ENCODE measurements around the gene GPR148. TPM values are rescaled to one million over a fixed set of nuclear protein-coding genes. Genes with fewer than 3 reads are reported as not detected.

Gene GPR148
- total RNA-seq, 1 donor from 2014 or later, result not detected

- Histone ChIP-seq H3K4me1 (no peaks in the 10 kb centered on the region), H3K4me3 (no peak overlapping the region), H3K9me3 (no peaks in the 10 kb centered on the region), H3K27me3 (ENCODE audit: low read depth) (no peaks in the 10 kb centered on the region), H3K36me3 (no peaks in the 10 kb centered on the region), H3K27ac (no peak overlapping the region)
- ATAC-seq (no peak), DNase-seq (no peak)
- no peak for TF ChIP-seq CTCF (IDR thresholded peaks at IDR 0.05)
- intact Hi-C loops (cut with DNase I), result no loop called here
These were observed 6.3 kb downstream of the GPR148 start for GRCh38 chr2:130735200-130735599.

GRCh38 chr2:130736487-130736886 lies 7.6 kb downstream of the GPR148 start:
- ATAC-seq (no peak), DNase-seq (no peak)
- no peak overlapping the region for H3K27ac ChIP-seq
- no peak overlapping the region for H3K4me3 ChIP-seq
- H3K9me3 ChIP-seq, result no peaks in the 10 kb centered on the region
- no peaks in the 10 kb centered on the region for H3K36me3 ChIP-seq
- intact Hi-C loops (cut with DNase I), result no loop called here
- peaks cover 6% of the 10 kb centered on the region for H3K27me3 ChIP-seq (ENCODE audit: low read depth)
- no peak for TF ChIP-seq CTCF (IDR thresholded peaks at IDR 0.05)
- H3K4me1 ChIP-seq, result no peaks in the 10 kb centered on the region

- Histone ChIP-seq H3K36me3 (no peaks in the 10 kb centered on the region), H3K4me3 (no peak overlapping the region), H3K9me3 (no peaks in the 10 kb centered on the region), H3K27ac (no peak overlapping the region), H3K4me1 (no peaks in the 10 kb centered on the region), H3K27me3 (ENCODE audit: low read depth) (peaks cover 6% of the 10 kb centered on the region)
- no peak for ATAC-seq
- intact Hi-C loops (cut with DNase I), result no loop called here
- TF ChIP-seq CTCF (IDR thresholded peaks at IDR 0.05), result no peak
- DNase-seq, result no peak
These were observed 8.7 kb downstream of the GPR148 start for GRCh38 chr2:130737592-130737991.

- Histone ChIP-seq H3K27me3 (ENCODE audit: low read depth) (peaks cover 12% of the 10 kb centered on the region), H3K4me1 (no peaks in the 10 kb centered on the region), H3K36me3 (no peaks in the 10 kb centered on the region), H3K9me3 (no peaks in the 10 kb centered on the region), H3K27ac (no peak overlapping the region), H3K4me3 (no peak overlapping the region)
- intact Hi-C loops (cut with DNase I), result no loop called here
- TF ChIP-seq CTCF (IDR thresholded peaks at IDR 0.05), result no peak
- ATAC-seq (no peak), DNase-seq (no peak)
These were observed 11.8 kb downstream of the GPR148 start for GRCh38 chr2:130740671-130741070.

- TF ChIP-seq CTCF (IDR thresholded peaks at IDR 0.05), result no peak
- DNase-seq, result no peak
- Histone ChIP-seq H3K4me1 (no peaks in the 10 kb centered on the region), H3K4me3 (no peak overlapping the region), H3K9me3 (no peaks in the 10 kb centered on the region), H3K27me3 (ENCODE audit: low read depth) (peaks cover 12% of the 10 kb centered on the region), H3K27ac (no peak overlapping the region), H3K36me3 (no peaks in the 10 kb centered on the region)
- intact Hi-C loops (cut with DNase I), result no loop called here
- no peak for ATAC-seq
These were observed 14.4 kb downstream of the GPR148 start for GRCh38 chr2:130743278-130743677.

All from lower lobe of right lung (tissue), 2 donors.